K562 (cell line): ENCODE results near the gene RUNX1.

Experiments used
- GABPA ChIP-seq: fragments of 200-800 bp; sonication (Bioruptor generic); conservative IDR thresholded peaks from 2 replicates; pipeline ENCODE4 v1.6.1; 2016; ENCODE audit warnings: low read depth, missing genetic modification characterization, missing compliant biosample characterization
- TCF7L2 ChIP-seq: fragments of 150-350 bp; IDR thresholded peaks from 2 replicates; pipeline ENCODE4 v1.6.1; 2016; ENCODE audit warnings: low read depth, mild to moderate bottlenecking, low read length, moderate library complexity
- U2AF1 ChIP-seq: fragments of 200-400 bp; formaldehyde crosslinking; optimal IDR thresholded peaks from 2 replicates; pipeline ENCODE3; 2017; ENCODE audit warnings: mild to moderate bottlenecking, low read depth, low read length, moderate library complexity
- ZNF644 ChIP-seq: fragments of 200-800 bp; sonication (Bioruptor generic); IDR thresholded peaks from 2 replicates; pipeline ENCODE4 v1.6.1; 2016; ENCODE audit warnings: low read depth, missing genetic modification characterization, missing compliant biosample characterization
- TF ChIP-seq, protein P1 (sequence below), 3 experiments: IDR thresholded peaks in 2 of 3; conservative IDR thresholded peaks in 1 of 3; 2 replicates each; pipeline ENCODE4 v1.5.1; 2011 to 2012; ENCODE audit warnings: low read length in 3 of 3, mild to moderate bottlenecking in 3 of 3, control low read depth in 2 of 3, improper control_type of control experiment in 1 of 3, inconsistent platforms in 1 of 3, low read depth in 1 of 3, mixed read lengths in 1 of 3, moderate library complexity in 1 of 3; ENCODE audit not compliant: insufficient read depth in 2 of 3
- TF ChIP-seq, protein P2 (sequence below): fragments of 250-450 bp; sonication (Bioruptor Pico); IDR thresholded peaks from 2 replicates; pipeline ENCODE4 v1.8.0; 2021; ENCODE audit warnings: mild to moderate bottlenecking, moderate library complexity
- TF ChIP-seq, protein P3 (sequence below): sonication (generic); formaldehyde crosslinking; IDR thresholded peaks from 2 replicates; pipeline ENCODE4 v1.8.1; 2022; ENCODE audit warnings: missing genetic modification reagents

GRCh38 chr21:34807881-34808568 is 241.1 kb downstream of the RUNX1 start:
- TF ChIP-seq ZNF644 (tag) (no peak), TCF7L2 (no peak), GABPA (no peak), U2AF1 (no peak)
- TF ChIP-seq, protein P1, sequence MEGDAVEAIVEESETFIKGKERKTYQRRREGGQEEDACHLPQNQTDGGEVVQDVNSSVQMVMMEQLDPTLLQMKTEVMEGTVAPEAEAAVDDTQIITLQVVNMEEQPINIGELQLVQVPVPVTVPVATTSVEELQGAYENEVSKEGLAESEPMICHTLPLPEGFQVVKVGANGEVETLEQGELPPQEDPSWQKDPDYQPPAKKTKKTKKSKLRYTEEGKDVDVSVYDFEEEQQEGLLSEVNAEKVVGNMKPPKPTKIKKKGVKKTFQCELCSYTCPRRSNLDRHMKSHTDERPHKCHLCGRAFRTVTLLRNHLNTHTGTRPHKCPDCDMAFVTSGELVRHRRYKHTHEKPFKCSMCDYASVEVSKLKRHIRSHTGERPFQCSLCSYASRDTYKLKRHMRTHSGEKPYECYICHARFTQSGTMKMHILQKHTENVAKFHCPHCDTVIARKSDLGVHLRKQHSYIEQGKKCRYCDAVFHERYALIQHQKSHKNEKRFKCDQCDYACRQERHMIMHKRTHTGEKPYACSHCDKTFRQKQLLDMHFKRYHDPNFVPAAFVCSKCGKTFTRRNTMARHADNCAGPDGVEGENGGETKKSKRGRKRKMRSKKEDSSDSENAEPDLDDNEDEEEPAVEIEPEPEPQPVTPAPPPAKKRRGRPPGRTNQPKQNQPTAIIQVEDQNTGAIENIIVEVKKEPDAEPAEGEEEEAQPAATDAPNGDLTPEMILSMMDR (IDR thresholded peaks at IDR 0.05 in 2 of 3, conservative IDR thresholded peaks at IDR 0.05 in 1 of 3; ENCODE audit: insufficient read depth in 2 of 3, low read depth in 1 of 3, low read length in 3 of 3): no peak
- TF ChIP-seq, protein P2, sequence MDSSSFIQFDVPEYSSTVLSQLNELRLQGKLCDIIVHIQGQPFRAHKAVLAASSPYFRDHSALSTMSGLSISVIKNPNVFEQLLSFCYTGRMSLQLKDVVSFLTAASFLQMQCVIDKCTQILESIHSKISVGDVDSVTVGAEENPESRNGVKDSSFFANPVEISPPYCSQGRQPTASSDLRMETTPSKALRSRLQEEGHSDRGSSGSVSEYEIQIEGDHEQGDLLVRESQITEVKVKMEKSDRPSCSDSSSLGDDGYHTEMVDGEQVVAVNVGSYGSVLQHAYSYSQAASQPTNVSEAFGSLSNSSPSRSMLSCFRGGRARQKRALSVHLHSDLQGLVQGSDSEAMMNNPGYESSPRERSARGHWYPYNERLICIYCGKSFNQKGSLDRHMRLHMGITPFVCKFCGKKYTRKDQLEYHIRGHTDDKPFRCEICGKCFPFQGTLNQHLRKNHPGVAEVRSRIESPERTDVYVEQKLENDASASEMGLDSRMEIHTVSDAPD (CRISPR knock-in tag): no peak
- TF ChIP-seq, protein P3, sequence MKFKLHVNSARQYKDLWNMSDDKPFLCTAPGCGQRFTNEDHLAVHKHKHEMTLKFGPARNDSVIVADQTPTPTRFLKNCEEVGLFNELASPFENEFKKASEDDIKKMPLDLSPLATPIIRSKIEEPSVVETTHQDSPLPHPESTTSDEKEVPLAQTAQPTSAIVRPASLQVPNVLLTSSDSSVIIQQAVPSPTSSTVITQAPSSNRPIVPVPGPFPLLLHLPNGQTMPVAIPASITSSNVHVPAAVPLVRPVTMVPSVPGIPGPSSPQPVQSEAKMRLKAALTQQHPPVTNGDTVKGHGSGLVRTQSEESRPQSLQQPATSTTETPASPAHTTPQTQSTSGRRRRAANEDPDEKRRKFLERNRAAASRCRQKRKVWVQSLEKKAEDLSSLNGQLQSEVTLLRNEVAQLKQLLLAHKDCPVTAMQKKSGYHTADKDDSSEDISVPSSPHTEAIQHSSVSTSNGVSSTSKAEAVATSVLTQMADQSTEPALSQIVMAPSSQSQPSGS (CRISPR knock-in tag): no peak
